Sigmoid colon (tissue), 7 donors: ENCODE results near the gene PCGF3. TPM values are rescaled to one million over a fixed set of nuclear protein-coding genes. Genes with fewer than 3 reads are reported as not detected.
A peak's percentile ranks its signal among the peaks of the same experiment; 100 is the strongest.
"Not testable (repeated sequence)": the region's sequence is repeated elsewhere in the genome, so short reads cannot be mapped to it uniquely, and the experiment has no call there.

Experiments used
- DNase-seq: peaks from one replicate; pipeline ENCODE4 v3.0.0-alpha.2; 2019
- H3K27ac ChIP-seq, 4 donors: fragments of 200-600 bp; sonication (generic); one replicate each; pipeline ENCODE4 v1.5.1; 2016 to 2019; ENCODE audit warnings: mild to moderate bottlenecking in 1 of 4
- H3K27me3 ChIP-seq, 3 donors: fragments of 200-600 bp; sonication (generic); one replicate each; pipeline ENCODE4 v1.5.1; 2019; ENCODE audit warnings: mild to moderate bottlenecking in 1 of 3
- H3K36me3 ChIP-seq, 4 donors: fragments of 200-600 bp; sonication (generic); one replicate each; pipeline ENCODE4 v1.5.1; 2016 to 2019
- H3K4me1 ChIP-seq, 4 donors: fragments of 200-600 bp; sonication (generic); one replicate each; pipeline ENCODE4 v1.5.1; 2017 to 2019
- H3K4me3 ChIP-seq, 4 donors: fragments of 200-600 bp; sonication (generic); one replicate each; pipeline ENCODE4 v1.5.1; 2017 to 2019; ENCODE audit warnings: mild to moderate bottlenecking in 2 of 4, moderate library complexity in 1 of 4
- H3K9me3 ChIP-seq, 4 donors: fragments of 200-600 bp in 3 of 4; sonication (generic) in 3 of 4; one replicate each; pipeline versions ENCODE4 v1.5.1 to v1.6.1; 2013 to 2019
- EP300 ChIP-seq, 4 donors: sonication (generic); formaldehyde crosslinking; IDR thresholded peaks; one replicate each; pipeline ENCODE4 v1.6.1; 2017; ENCODE audit warnings: antibody characterized with exemption in 4 of 4
- POLR2A ChIP-seq, 2 donors: fragments of 450-650 bp; IDR thresholded peaks; one replicate each; pipeline ENCODE4 v1.6.1; 2016; ENCODE audit warnings: antibody characterized with exemption in 2 of 2, mild to moderate bottlenecking in 2 of 2, moderate library complexity in 2 of 2
- POLR2AphosphoS5 ChIP-seq, 4 donors: sonication (generic); formaldehyde crosslinking; IDR thresholded peaks; one replicate each; pipeline ENCODE4 v1.6.1; 2017; ENCODE audit warnings: antibody characterized with exemption in 4 of 4
- WGBS, 2 donors: extraction: QIAGEN DNeasy Blood & Tissue Kit; methylation state at CpG; one replicate each; pipeline ENCODE4 v1.1.7; 2013; 5-methylcytosine and 5-hydroxymethylcytosine counted together
- intact Hi-C: fragments of 100-400 bp; cut with DNase I; formaldehyde crosslinking; loops from one replicate; pipeline ENCODE4 v1.15.1; 2023
- polyA plus RNA-seq, 3 donors: library from polyadenylated mRNA; stranded (reverse); fragments of 200-250 nt; gene quantifications; one replicate each; pipeline ENCODE4 v1.2.3, GENCODE V29; 2013
- total RNA-seq, 4 donors: library from RNA; depleted of rRNA; stranded (reverse); fragments of >200 nt; gene quantifications; one replicate each; pipeline ENCODE4 v1.1.0, GENCODE V29; 2016
- TF ChIP-seq, protein P1 (sequence below), 4 experiments: fragments of 450-650 bp in 3 of 4; fragments of 200-600 bp in 1 of 4; IDR thresholded peaks; one replicate each; pipeline ENCODE4 v1.5.1; 2016 to 2019; ENCODE audit warnings: antibody characterized with exemption in 4 of 4, mild to moderate bottlenecking in 3 of 4, moderate library complexity in 2 of 4
- donor health status: healthy with polysubstance abuse.
- donor health status: Bipolar disorder and iron deficiency.
- donor health status: healthy.

PCGF3 gene
- total and polyA plus RNA-seq, 7 donors, result 15.6 to 60.1 (median 29.8) TPM

DNA sequence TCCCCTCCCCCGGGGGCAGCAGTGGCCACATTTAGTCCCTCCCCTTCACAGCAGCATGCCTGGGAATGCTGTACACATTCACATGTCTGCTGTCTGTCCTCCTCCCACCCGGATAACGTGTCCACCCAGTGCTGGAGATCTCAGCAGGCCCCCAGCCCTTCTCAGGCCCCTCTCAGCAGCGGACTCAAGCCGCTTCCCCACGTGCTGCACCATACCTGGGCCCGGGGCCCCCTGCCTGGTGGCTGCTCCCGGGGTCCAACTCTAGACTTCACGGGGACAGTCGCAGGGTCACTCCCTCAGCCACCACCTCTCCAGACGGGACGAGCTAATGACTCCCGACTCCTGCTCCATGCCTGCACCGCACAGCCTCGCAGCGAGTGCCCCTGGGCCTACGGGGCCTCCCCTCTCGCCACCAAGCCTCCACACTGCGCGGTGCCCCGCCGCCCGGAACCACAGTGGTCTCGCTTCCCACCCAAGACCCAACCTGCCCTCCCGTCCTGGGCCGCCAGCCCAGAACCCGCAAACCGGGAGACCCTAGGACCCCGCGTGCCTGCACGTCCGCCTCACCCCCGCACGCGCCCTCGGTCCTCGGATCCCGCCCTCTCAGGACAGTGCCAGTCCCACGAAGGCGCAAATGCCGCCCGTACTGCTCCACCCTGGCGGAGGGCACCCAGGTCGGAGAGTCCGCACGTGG lies 1.3 kb upstream of the PCGF3 start:
- Histone ChIP-seq H3K4me1 (peaks cover 0 to 33% (median 29%) of the 10 kb centered on the region in 4 donors), H3K36me3 (no peaks in the 10 kb centered on the region), H3K27me3 (no peaks in the 10 kb centered on the region), H3K27ac (no peak overlapping the region), H3K4me3 (no peak overlapping the region), H3K9me3 (no peaks in the 10 kb centered on the region)
- WGBS, 2 donors, result 93 to 95% methylated on average over 46 of the region's 46 CpGs
- peak; percentile 69 for DNase-seq
- TF ChIP-seq, protein P1, sequence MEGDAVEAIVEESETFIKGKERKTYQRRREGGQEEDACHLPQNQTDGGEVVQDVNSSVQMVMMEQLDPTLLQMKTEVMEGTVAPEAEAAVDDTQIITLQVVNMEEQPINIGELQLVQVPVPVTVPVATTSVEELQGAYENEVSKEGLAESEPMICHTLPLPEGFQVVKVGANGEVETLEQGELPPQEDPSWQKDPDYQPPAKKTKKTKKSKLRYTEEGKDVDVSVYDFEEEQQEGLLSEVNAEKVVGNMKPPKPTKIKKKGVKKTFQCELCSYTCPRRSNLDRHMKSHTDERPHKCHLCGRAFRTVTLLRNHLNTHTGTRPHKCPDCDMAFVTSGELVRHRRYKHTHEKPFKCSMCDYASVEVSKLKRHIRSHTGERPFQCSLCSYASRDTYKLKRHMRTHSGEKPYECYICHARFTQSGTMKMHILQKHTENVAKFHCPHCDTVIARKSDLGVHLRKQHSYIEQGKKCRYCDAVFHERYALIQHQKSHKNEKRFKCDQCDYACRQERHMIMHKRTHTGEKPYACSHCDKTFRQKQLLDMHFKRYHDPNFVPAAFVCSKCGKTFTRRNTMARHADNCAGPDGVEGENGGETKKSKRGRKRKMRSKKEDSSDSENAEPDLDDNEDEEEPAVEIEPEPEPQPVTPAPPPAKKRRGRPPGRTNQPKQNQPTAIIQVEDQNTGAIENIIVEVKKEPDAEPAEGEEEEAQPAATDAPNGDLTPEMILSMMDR (IDR thresholded peaks at IDR 0.05), result no peak
- TF ChIP-seq POLR2A (IDR thresholded peaks at IDR 0.05) (no peak), EP300 (IDR thresholded peaks at IDR 0.05) (no peak), POLR2AphosphoS5 (IDR thresholded peaks at IDR 0.05) (no peak)
- intact Hi-C loops, result loop anchor here (2.0 kb wide), 1 partner anchor 30 kb away; the partner anchor contains the start of genes ATP5ME and MYL5

DNA sequence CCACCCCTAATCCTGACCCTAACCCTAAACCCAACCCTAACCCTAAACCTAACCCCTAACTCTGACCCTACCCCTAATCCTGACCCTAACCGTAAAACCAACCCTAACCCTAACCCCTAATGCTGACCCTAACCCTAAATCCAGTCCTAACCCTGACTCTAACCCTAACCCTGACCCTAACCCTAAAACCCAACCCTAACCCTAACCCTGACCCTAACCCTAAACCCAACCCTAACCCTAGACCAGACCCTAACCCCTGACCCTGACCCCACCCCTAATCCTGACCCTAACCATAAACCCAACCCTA lies 708 bp upstream of the PCGF3 start:
- H3K36me3 ChIP-seq, result no peaks in the 10 kb centered on the region
- no peaks in the 10 kb centered on the region for H3K9me3 ChIP-seq
- intact Hi-C loops, result loop anchor here (2.0 kb wide), 1 partner anchor 30 kb away; the partner anchor contains the start of genes ATP5ME and MYL5
- 94 to 97% methylated on average over 1 of the region's 1 CpG for WGBS, 2 donors
- peak overlapping the region; percentile 38 to 86 (median 79) for H3K27ac ChIP-seq
- H3K27me3 ChIP-seq, result no peaks in the 10 kb centered on the region
- H3K4me3 ChIP-seq, result peak overlapping the region; percentile 75 to 98 (median 89)
- DNase-seq, result no peak
- TF ChIP-seq POLR2A (IDR thresholded peaks at IDR 0.05) (no peak), EP300 (IDR thresholded peaks at IDR 0.05) (no peak), POLR2AphosphoS5 (IDR thresholded peaks at IDR 0.05) (no peak)
- TF ChIP-seq, protein P1 (IDR thresholded peaks at IDR 0.05), result no peak
- peaks cover 0 to 35% (median 30%) of the 10 kb centered on the region in 4 donors for H3K4me1 ChIP-seq

DNA sequence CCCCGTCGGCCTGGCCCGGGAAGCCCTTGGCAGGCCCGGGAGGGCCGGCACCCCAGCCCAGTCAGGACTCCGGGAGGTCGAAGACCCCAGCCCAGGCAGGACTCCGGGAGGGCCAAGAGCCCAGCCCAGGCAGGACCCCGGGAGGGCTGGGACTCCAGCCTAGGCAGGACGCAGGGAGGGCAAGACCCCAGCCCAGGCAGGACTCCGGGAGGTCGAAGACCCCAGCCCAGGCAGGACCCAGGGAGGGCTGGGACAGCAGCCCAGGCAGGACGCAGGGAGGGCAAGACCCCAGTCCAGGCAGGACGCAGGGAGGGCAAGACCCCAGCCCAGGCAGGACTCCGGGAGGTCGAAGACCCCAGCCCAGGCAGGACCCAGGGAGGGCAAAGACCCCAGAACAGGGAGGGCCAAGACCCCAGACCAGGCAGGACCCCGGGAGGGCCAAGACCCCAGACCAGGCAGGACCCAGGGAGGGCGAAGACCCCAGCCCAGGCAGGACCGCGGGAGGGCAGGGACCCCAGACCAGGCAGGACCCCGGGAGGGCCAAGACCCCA lies 526 bp downstream of the PCGF3 start:
- Histone ChIP-seq H3K4me1 (peaks cover 0 to 35% (median 30%) of the 10 kb centered on the region in 4 donors), H3K27ac (peak overlapping the region; percentile 74 to 86 (median 82)), H3K4me3 (peak overlapping the region; percentile 75 to 98 (median 89))
- DNase-seq, result peak; percentile 62
- H3K9me3 ChIP-seq, intact Hi-C loops, H3K27me3 ChIP-seq, H3K36me3 ChIP-seq: not testable (repeated sequence)
- WGBS, 2 donors, result 1 to 3% methylated on average over 21 of the region's 21 CpGs

DNA sequence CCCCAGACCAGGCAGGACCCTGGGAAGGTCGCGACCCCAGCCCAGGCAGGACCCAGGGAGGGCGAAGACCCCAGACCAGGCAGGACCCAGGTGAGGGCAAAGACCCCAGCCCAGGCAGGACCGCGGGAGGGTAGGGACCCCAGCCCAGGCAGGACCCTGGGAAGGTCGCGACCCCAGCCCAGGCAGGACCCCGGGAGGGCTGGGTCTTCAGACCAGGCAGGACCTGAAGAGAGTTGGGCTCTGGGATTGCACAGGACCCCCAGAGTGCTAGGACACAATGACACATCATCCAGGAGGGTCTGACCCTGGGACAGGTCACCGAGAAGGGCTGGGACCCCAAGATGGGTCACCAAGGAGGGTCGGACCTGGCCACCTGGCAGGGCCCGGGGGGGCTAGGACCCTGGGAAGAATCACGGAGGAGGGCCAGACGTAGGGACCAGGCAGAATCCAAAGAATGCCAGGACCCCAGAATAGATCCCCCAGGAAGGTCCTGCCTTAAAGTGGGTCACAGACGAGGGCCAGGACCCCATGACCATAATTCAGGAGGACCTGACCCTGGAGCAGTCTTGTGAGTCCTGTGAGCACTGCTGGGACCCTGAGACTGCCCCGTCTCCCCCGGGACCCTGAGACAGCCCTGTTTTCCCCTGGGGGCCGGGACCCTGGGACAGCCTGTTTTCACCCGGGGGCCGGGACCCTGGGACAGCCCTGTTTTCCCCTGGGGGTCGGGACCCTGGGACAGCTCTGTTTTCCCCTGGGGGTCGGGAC lies 1.4 kb downstream of the PCGF3 start:
- intact Hi-C loops, result no loop called here
- DNase-seq, result peak; percentile 60
- peaks cover 0 to 35% (median 30%) of the 10 kb centered on the region in 4 donors for H3K4me1 ChIP-seq
- peak overlapping the region; percentile 14 to 98 (median 86) for H3K4me3 ChIP-seq
- 59 to 61% methylated on average over 20 to 21 of the region's 21 CpGs for WGBS, 2 donors
- H3K27me3 ChIP-seq, result no peaks in the 10 kb centered on the region
- TF ChIP-seq POLR2AphosphoS5 (IDR thresholded peaks at IDR 0.05) (no peak), POLR2A (IDR thresholded peaks at IDR 0.05) (no peak), EP300 (IDR thresholded peaks at IDR 0.05) (no peak)
- TF ChIP-seq, protein P1 (IDR thresholded peaks at IDR 0.05), result no peak
- no peaks in the 10 kb centered on the region for H3K9me3 ChIP-seq
- H3K27ac ChIP-seq, result peak overlapping the region in 1 of 4 donors; percentile 31
- H3K36me3 ChIP-seq, result no peaks in the 10 kb centered on the region
